ENCODE results near the gene RIC3.

DNA sequence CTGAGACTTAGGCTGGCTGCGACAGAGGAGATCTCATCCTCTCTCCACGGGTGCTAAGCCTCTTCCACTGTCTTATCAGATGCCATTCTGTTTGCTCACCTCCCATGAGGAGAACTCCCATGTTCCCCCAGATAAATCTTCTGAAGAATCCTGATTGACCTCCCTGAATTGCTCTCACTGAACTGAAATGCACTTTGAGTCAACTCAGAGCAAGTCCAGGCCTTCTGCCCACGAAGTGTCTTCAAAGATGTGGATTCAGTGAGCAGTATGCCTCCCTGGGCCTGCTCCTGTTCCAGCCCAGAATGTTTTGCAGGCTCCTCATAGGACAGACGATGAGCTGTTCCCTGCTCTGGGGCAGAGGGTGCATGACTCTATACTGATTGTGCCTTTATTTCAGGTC is 70.5 kb downstream of the RIC3 start:
- TF ChIP-seq POLR2AphosphoS5 (IDR thresholded peaks at IDR 0.05; ENCODE audit: insufficient read depth in 1 of 2, low read depth in 1 of 2) (no peak), POLR2A (IDR thresholded peaks at IDR 0.05) (no peak)
